CD4-positive, alpha-beta T cell treated with Interleukin-1 beta for 1 hour (primary cell): ENCODE measurements around the gene PABPC1L2B.
"Not testable (repeated sequence)": the region's sequence is repeated elsewhere in the genome, so short reads cannot be mapped to it uniquely, and the experiment has no call there.

Experiments
- DNase-seq, 2 donors: peaks; one replicate each; pipeline ENCODE4 v3.0.0-alpha.2; 2020 to 2022

PABPC1L2B gene

DNA sequence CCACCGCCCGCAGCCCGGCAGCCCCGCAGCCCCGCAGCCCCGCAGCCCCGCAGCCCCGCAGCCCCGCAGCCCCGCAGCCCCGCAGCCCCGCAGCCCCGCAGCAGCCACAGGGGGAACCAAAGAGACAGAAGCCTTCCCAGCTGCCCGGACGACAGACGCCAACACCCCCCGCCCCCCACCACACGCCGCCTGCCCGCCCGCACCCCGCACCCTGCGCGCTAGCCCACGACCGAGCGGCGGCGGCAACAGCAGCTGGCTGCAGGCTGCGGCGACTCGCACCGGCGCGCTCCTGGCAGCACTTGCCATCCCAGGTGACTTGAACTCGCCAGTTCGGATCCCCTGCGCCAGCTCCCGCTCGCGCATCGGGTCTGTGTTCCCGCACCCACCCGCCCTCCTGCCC, at the start of gene PABPC1L2B:
Gene PABPC1L2B (plus strand): TSS at position 207 of the 400 bp plus-strand sequence. CDS start 704 bp downstream, outside the sequence.
- DNase-seq, result not testable (repeated sequence)

DNA sequence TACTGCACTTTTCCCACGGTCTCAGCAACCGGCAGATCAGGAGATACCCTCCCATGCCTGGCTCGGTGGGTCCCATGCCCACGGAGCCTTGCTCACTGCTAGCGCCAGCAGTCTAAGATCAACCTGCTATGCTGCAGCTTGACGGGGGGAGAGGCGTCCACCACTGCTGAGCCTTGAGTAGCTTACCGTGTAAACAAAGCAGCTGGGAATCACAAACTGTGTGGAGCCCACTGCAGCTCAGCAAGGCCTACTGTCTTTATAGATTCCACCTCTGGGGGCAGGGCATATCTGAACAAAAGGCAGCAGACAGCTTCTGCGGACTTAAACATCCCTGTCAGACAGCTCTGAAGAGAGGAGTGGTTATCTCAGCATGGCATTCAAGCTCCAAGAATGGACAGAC, 42.8 kb upstream of the PABPC1L2B start:
- not testable (repeated sequence) for DNase-seq

DNA sequence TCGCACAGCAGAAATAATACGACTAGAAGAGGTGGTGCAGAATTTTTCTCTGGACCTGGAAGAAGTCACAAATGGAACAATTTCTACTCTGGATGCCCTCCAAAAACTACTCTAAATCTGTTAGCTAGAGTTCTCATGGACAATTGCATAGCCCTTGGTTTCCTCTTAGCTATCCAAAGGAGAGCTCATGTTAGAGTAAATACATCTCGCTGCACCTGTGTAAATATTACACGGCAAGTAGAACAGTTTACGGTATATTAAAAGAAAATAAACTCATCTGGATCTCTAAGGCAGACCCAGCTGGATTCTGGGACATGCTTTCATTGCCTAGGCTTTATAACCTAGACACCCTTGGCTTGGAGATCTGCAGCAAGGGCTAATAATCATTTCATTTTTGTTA, 30.9 kb upstream of the PABPC1L2B start:
- DNase-seq, result not testable (repeated sequence)

DNA sequence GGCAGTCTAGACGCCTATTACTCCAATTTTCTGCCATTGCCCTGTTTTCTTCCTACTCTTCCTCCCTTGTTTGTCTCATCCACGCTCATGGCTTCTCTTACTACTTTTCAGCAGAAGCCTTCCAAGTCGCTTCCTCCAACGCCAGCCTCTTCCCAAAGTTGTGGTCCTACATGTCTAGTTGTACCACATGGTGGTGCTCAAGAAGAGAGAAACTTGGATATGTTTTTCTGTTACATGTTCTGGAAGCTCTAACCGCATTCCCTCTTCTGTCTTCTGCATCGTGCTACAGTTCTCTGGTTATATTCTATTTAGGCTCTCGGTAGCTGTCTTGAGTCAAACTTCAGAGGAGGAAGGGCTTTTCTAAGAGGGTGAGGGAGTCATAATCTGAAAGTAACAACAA, 27.9 kb upstream of the PABPC1L2B start:
- not testable (repeated sequence) for DNase-seq

DNA sequence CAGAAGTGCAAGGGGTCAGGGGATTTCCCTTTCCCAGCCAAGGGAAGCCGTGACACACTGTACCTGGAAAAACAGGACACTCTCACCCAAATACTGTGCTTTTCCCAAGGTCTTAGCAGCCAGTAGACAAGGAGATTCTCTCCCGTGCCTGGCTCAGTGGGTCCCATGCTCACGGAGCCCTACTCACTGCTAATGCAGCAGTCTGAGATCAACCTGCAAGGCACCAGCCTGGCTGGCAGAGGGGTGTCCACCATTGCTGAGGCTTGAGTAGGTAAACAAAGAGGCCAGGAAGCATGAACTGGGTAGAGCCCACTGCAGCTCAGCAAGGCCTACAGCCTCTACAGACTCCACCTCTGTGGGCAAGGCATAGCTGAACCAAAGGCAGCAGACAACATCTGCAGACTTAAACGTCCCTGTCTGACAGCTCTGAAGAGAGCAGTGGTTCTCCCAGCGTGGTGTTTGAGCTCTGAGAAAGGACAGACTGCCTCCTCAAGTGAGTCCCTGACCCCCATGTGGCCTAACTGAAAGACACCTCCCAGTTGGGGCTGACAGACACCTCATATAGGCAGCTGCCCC, 21.8 kb upstream of the PABPC1L2B start:
- not testable (repeated sequence) for DNase-seq

DNA sequence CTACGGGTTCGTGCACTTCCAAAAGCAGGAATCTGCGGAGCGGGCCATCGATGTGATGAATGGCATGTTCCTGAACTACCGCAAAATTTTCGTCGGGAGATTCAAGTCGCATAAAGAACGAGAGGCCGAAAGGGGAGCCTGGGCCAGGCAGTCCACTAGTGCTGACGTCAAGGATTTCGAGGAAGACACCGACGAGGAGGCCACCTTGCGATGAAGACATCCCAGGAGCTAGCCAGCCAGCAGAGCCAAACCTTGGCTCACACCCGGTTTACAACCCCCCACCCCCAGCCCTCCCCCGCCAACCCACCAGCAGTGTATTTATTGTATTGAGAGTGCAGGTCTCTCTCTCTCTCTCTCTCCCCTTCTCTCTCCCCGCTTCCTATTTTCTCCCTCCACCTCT, 1.3 kb downstream of the PABPC1L2B start:
- not testable (repeated sequence) for DNase-seq

DNA sequence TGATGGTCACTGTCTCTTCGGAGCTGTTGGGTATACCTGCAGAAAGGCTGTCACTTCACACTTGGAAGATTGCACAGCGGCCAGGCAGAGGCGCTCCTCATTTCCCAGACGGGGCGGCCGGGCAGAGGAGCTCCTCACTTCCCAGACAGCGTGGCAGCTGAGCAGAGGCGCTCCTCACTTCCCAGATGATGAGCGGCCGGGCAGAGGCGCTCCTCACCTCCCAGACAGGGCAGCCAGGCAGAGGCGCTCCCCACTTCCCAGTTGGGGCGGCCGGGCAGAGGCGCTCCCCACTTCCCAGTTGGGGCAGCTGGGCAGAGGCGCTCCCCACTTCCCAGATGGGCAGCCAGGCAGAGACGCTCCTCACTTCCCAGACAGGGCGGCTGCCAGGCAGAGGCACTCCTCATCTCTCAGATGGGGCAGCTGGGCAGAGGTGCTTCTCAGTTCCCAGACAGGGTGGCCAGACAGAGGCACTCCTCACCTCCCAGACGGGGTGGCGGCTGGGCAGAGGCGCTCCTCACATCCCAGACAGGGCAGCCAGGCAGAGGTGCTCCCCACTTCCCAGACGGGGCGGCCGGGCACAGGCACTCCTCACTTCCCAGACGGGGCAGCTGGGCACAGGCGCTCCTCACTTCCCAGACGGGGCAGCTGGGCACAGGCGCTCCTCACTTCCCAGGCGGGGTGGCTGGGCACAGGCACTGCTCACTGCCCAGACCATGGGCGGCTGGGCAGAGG, 18.8 kb downstream of the PABPC1L2B start:
- no peak for DNase-seq

DNA sequence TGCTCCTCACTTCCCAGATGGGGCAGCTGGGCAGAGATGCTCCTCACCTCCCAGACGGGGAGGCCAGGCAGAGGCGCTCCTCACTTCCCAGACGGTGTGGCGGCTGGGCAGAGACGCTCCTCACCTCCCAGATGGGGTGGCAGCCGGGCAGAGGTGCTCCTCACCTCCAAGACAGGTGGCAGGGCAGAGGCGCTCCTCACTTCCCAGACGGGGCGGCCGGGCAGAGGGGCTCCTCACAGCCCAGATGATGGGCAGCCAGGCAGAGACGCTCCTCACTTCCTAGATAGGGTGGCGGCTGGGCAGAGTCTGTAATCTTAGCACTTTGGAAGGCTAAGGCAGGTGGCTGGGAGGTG, 19.3 kb downstream of the PABPC1L2B start:
- DNase-seq, result not testable (repeated sequence)

DNA sequence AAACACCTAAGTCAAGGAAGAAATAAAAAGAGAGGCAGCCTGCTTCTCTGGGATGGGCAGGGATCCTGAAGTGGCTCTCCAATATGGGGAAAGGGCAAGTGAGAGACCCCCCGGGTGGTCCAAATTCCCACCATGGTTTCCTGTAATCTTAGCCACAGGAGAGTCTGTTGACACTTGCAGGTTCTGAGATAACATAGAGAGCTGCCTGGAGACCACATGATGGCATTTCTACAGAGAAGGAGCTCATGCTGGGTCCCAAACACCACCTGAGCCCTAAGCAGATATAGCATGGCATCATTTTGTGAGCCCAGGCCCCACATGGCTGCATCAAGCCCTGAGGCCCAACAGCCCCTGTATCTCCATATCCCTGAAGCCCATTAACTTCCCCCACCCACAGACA, 26.1 kb downstream of the PABPC1L2B start:
- DNase-seq, result no peak
